A549 (cell line): ENCODE results near the gene RSRC2. TPM values are rescaled to one million over a fixed set of nuclear protein-coding genes. Genes with fewer than 3 reads are reported as not detected.
"Not testable (repeated sequence)": the region's sequence is repeated elsewhere in the genome, so short reads cannot be mapped to it uniquely, and the experiment has no call there.

Experiments used
- ATAC-seq, 2 experiments: fragments of 200-7000 bp in 1 of 2; fragments of >200 bp in 1 of 2; cut with Nextera tagmentation in 1 of 2; cut with Tn5 transposase in 1 of 2; 3 replicates each; pipeline versions ENCODE4 v1.8.0 to v1.9.1; 2018 to 2020; ENCODE audit warnings: mild to moderate bottlenecking in 1 of 2, moderate library complexity in 1 of 2
- CTCF ChIA-PET: fragments of 300-600 bp; sonication (Branson Sonifier 250); formaldehyde crosslinking; extraction: SDS; loops from one replicate; lab custom pipeline; 2021; ENCODE audit warnings: antibody characterized with exemption, inconsistent platforms; lab: Yijun Ruan, JAX
- POLR2A ChIA-PET: fragments of 350-600 bp; formaldehyde crosslinking; extraction: SDS; loops from one replicate; lab custom pipeline; 2021; ENCODE audit warnings: antibody characterized with exemption, inconsistent platforms; lab: Yijun Ruan, JAX
- DNase-seq, 2 experiments: peaks; one replicate each; pipeline versions ENCODE4 v3.0.0 to v3.0.0-alpha.2; 2011 to 2016; ENCODE audit warnings: low read depth in 1 of 2, low spot score in 1 of 2
- FAIRE-seq: peaks from 2 replicates; lab custom pipeline; 2011; peaks lifted over from hg19 to GRCh38; lab: Jason Lieb, UNC
- H3K27ac ChIP-seq, 2 experiments: fragments of >200 bp; sonication (Bioruptor Twin); formaldehyde crosslinking; 3 replicates each; pipeline ENCODE4 v1.5.1; 2016 to 2017
- H3K4me1 ChIP-seq: fragments of >200 bp; sonication (Bioruptor Twin); formaldehyde crosslinking; 3 replicates; pipeline ENCODE4 v1.6.1; 2016
- H3K4me2 ChIP-seq: fragments of >200 bp; sonication (Bioruptor Twin); formaldehyde crosslinking; 3 replicates; pipeline ENCODE4 v1.6.1; 2016
- H3K4me3 ChIP-seq: fragments of >200 bp; sonication (Bioruptor Twin); formaldehyde crosslinking; 3 replicates; pipeline ENCODE4 v1.5.1; 2016
- H3K9me3 ChIP-seq: fragments of >200 bp; sonication (Bioruptor Twin); formaldehyde crosslinking; 3 replicates; pipeline ENCODE4 v1.6.1; 2016
- BCL3 ChIP-seq: fragments of >200 bp; sonication (Bioruptor Twin); formaldehyde crosslinking; IDR thresholded peaks from 3 replicates; pipeline ENCODE4 v1.6.1; 2016
- EHMT2 ChIP-seq: fragments of 200-600 bp; sonication (generic); IDR thresholded peaks from 2 replicates; pipeline ENCODE4 v1.6.1; 2016; ENCODE audit warnings: antibody characterized with exemption, low read depth, mild to moderate bottlenecking, moderate library complexity
- HDAC2 ChIP-seq: fragments of 200-600 bp; sonication (generic); IDR thresholded peaks from 2 replicates; pipeline ENCODE4 v1.6.1; 2016
- HES2 ChIP-seq: fragments of >200 bp; sonication (Bioruptor Twin); formaldehyde crosslinking; IDR thresholded peaks from 2 replicates; pipeline ENCODE4 v1.6.1; 2016
- HEYL ChIP-seq: fragments of 250-450 bp; sonication (Bioruptor Pico); IDR thresholded peaks from 2 replicates; pipeline ENCODE4 v1.8.0; 2021; ENCODE audit warnings: mild to moderate bottlenecking, moderate library complexity
- HOXB5 ChIP-seq: fragments of 250-450 bp; sonication (Bioruptor Pico); IDR thresholded peaks from 2 replicates; pipeline ENCODE4 v1.5.0; 2020; ENCODE audit warnings: mild to moderate bottlenecking, moderate library complexity
- MAZ ChIP-seq: fragments of 150-350 bp; IDR thresholded peaks from 2 replicates; pipeline ENCODE4 v1.6.1; 2014; ENCODE audit warnings: antibody characterized with exemption, low read depth, low read length, borderline replicate concordance
- MYC ChIP-seq: IDR thresholded peaks from 2 replicates; pipeline ENCODE4 v1.6.1; 2012; ENCODE audit warnings: mild to moderate bottlenecking, inconsistent platforms, low read length, improper control_type of control experiment, borderline replicate concordance
- NFE2L2 ChIP-seq: fragments of 150-350 bp; conservative IDR thresholded peaks from 2 replicates; pipeline ENCODE4 v1.6.1; 2014; ENCODE audit warnings: low read length
- PBX3 ChIP-seq: IDR thresholded peaks from 2 replicates; pipeline ENCODE4 v1.6.1; 2012
- PHF8 ChIP-seq: fragments of 200-600 bp; sonication (generic); IDR thresholded peaks from 2 replicates; pipeline ENCODE4 v1.6.1; 2016; ENCODE audit warnings: low read depth, mild to moderate bottlenecking, antibody characterized with exemption, moderate library complexity, borderline replicate concordance
- RAD21 ChIP-seq, 2 experiments: fragments of >200 bp in 1 of 2; sonication (Bioruptor Twin) in 1 of 2; formaldehyde crosslinking in 1 of 2; IDR thresholded peaks in 1 of 2; conservative IDR thresholded peaks in 1 of 2; 2 replicates in 1 of 2; 3 replicates in 1 of 2; pipeline ENCODE4 v1.6.1; 2012 to 2018; ENCODE audit warnings: inconsistent platforms in 1 of 2
- RARB ChIP-seq: fragments of 250-450 bp; sonication (Bioruptor Pico); IDR thresholded peaks from 2 replicates; pipeline ENCODE4 v1.8.0; 2021; ENCODE audit warnings: mild to moderate bottlenecking, moderate library complexity
- RFX5 ChIP-seq: fragments of 450-650 bp; IDR thresholded peaks from 2 replicates; pipeline ENCODE4 v1.7.1; 2014; ENCODE audit warnings: antibody characterized with exemption, mild to moderate bottlenecking, moderate library complexity
- RNF2 ChIP-seq: fragments of 200-600 bp; sonication (generic); IDR thresholded peaks from 2 replicates; pipeline ENCODE4 v1.6.1; 2016; ENCODE audit warnings: low read depth, mild to moderate bottlenecking, antibody characterized with exemption, moderate library complexity, borderline replicate concordance
- SMC3 ChIP-seq: fragments of >200 bp; sonication (Bioruptor Twin); formaldehyde crosslinking; IDR thresholded peaks from 3 replicates; pipeline ENCODE4 v1.6.1; 2018; ENCODE audit warnings: inconsistent platforms
- ZC3H11A ChIP-seq: fragments of 450-650 bp; IDR thresholded peaks from 2 replicates; pipeline ENCODE4 v1.6.1; 2014; ENCODE audit warnings: antibody characterized with exemption, mild to moderate bottlenecking
- WGBS: methylation state at CpG from one replicate; pipeline ENCODE4 v1.1.6; 2017; ENCODE audit errors: missing lambda C conversion rate; 5-methylcytosine and 5-hydroxymethylcytosine counted together
- polyA plus RNA-seq, 4 experiments: library from polyadenylated mRNA; depleted of rRNA in 3 of 4; stranded (reverse); fragments of >200 nt; fragmentation: RNase III in 1 of 4; extraction: RNeasy Plus Mini Kit Qiagen cat#74134 plus additional on column Dnase treatment in 1 of 4; gene quantifications; 2 replicates in 3 of 4; 3 replicates in 1 of 4; pipeline ENCODE4 v1.2.3, GENCODE V29; 2011 to 2017

The RSRC2 gene
- polyA plus RNA-seq, 2 of the 4 experiments (the other 2 are of a cell fraction) = 72.8 to 83.3 TPM

- no peaks in the 10 kb centered on the region for H3K9me3 ChIP-seq
- 93% methylated on average over 2 of the region's 2 CpGs for WGBS
- FAIRE-seq (no peak), DNase-seq (no peak), ATAC-seq (no peak)
- TF ChIP-seq MAZ (no peak), NFE2L2 (no peak), ZC3H11A (no peak), RAD21 (conservative IDR thresholded peaks at IDR 0.05 in 1 of 2, IDR thresholded peaks at IDR 0.05 in 1 of 2) (no peak), PBX3 (no peak), HEYL (CRISPR knock-in tag) (no peak), HES2 (no peak), RNF2 (no peak), RFX5 (no peak)
- H3K27ac ChIP-seq = no peak overlapping the region
- H3K4me2 ChIP-seq = no peak overlapping the region
- POLR2A ChIA-PET = interaction anchor here (2.9 kb wide), 1 partner anchor 12 kb away, joined by 12 read pairs; the partner anchor contains the start of genes KNTC1 and RSRC2
- CTCF ChIA-PET = interaction anchor here (0.9 to 1.0 kb wide), 2 partner anchors 9 to 24 kb away, joined by 3 to 4 read pairs; no protein-coding TSS in a partner anchor
- no peak overlapping the region for H3K4me3 ChIP-seq
- peaks cover 29% of the 10 kb centered on the region for H3K4me1 ChIP-seq
These were observed 11.5 kb downstream of the RSRC2 start for GRCh38 chr12:122515275-122515674.

- DNase-seq (no peak), FAIRE-seq (no peak), ATAC-seq (no peak; a peak in 2 of 6 replicates)
- Histone ChIP-seq H3K4me1 (peaks cover 13% of the 10 kb centered on the region), H3K9me3 (no peaks in the 10 kb centered on the region), H3K4me3 (no peak overlapping the region), H3K27ac (no peak overlapping the region), H3K4me2 (no peak overlapping the region)
- TF ChIP-seq EHMT2 (no peak), ZC3H11A (no peak), RARB (CRISPR knock-in tag) (no peak), HEYL (CRISPR knock-in tag) (no peak), BCL3 (no peak), PHF8 (no peak), MYC (no peak), HDAC2 (no peak), HOXB5 (CRISPR knock-in tag) (no peak), SMC3 (no peak)
- ChIA-PET CTCF (no interaction called here), POLR2A (interaction anchor here (1.0 to 2.9 kb wide), 2 partner anchors 13 kb away, joined by 4 to 12 read pairs; partner anchors contain the start of genes KNTC1, RSRC2 and ZCCHC8)
- WGBS = 92% methylated on average over 4 of the region's 4 CpGs
These were observed 13.1 kb downstream of the RSRC2 start for GRCh38 chr12:122513660-122514059.

DNA sequence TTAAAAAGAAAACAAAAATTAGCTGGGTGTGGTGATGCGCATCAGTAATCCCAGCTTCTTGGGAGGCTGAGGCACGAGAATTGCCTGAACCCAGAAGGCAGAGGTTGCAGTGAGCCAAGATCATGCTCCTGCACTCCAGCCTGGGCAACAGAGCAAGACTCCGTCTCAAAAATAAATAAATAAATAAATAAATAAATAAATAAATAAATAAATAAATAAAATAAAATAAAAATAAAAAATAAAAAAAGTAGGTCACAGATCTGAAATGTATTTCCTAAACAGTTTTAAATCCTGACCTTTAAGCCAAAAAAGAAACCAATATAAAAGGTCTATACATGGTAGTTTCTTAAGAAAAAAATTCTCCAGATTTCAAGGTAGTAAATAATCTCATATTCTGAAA, 13.7 kb downstream of the RSRC2 start:
- not testable (repeated sequence) for H3K4me1 ChIP-seq, H3K4me3 ChIP-seq, ATAC-seq, H3K9me3 ChIP-seq, DNase-seq, H3K4me2 ChIP-seq
- WGBS = 90% methylated on average over 3 of the region's 3 CpGs
- POLR2A ChIA-PET = interaction anchor here (1.0 to 2.9 kb wide), 2 partner anchors 12 to 14 kb away, joined by 4 to 12 read pairs; partner anchors contain the start of genes KNTC1, RSRC2 and ZCCHC8
- TF ChIP-seq ZC3H11A = peak; percentile 83
- TF ChIP-seq, all 56 proteins: peak for 1; not testable (repeated sequence) for 55
- H3K27ac ChIP-seq, FAIRE-seq: not testable (repeated sequence)
- CTCF ChIA-PET = interaction anchor here (0.6 to 1.5 kb wide), 4 partner anchors 9 to 1232 kb away, joined by 3 to 6 read pairs (median 4); no protein-coding TSS in a partner anchor
